Duodenal mucosa (tissue), 2 donors: ENCODE measurements around the gene CLEC4M.

Source experiments
- H3K27ac ChIP-seq: one replicate; pipeline ENCODE4 v1.7.0; 2013; ENCODE audit warnings: low read depth, low read length
- H3K27me3 ChIP-seq, 2 donors: one replicate each; pipeline ENCODE4 v1.7.0; 2013; ENCODE audit warnings: low read length in 2 of 2, control low read depth in 1 of 2; ENCODE audit not compliant: insufficient read depth in 2 of 2, control insufficient read depth in 1 of 2
- H3K36me3 ChIP-seq, 2 donors: one replicate each; pipeline ENCODE4 v1.7.0; 2013; ENCODE audit warnings: low read length in 2 of 2, control low read depth in 1 of 2; ENCODE audit not compliant: insufficient read depth in 2 of 2, control insufficient read depth in 1 of 2
- H3K4me1 ChIP-seq, 2 donors: one replicate each; pipeline ENCODE4 v1.7.0; 2013; ENCODE audit warnings: low read length in 2 of 2, control low read depth in 1 of 2; ENCODE audit not compliant: insufficient read depth in 2 of 2, control insufficient read depth in 1 of 2
- H3K4me3 ChIP-seq, 2 donors: one replicate each; pipeline ENCODE4 v1.7.0; 2013; ENCODE audit warnings: low read length in 2 of 2, low read depth in 1 of 2
- H3K9ac ChIP-seq, 2 donors: one replicate each; pipeline ENCODE4 v1.7.0; 2013; ENCODE audit warnings: low read length in 2 of 2, low read depth in 1 of 2
- H3K9me3 ChIP-seq, 2 donors: one replicate each; pipeline ENCODE4 v1.7.0; 2013; ENCODE audit warnings: low read length in 2 of 2, control low read depth in 1 of 2; ENCODE audit not compliant: control insufficient read depth in 1 of 2

The CLEC4M gene

DNA sequence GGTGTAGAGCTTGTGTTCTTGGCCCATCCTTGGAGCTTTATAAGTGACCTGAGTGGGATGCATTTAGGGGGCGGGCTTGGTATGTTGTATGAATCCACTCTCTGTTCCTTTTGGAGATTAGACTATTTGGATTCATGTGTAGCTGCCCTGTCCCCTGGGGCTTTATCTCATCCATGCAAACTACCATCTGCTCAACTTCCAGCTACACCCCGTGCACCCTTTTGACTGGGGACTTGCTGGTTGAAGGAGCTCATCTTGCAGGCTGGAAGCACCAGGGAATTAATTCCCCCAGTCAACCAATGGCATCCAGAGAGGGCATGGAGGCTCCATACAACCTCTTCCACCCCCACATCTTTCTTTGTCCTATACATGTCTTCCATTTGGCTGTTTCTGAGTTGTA is 6.1 kb downstream of the CLEC4M start:
- H3K27me3 ChIP-seq, result peaks cover 0 to 5% of the 10 kb centered on the region in 2 donors
- no peaks in the 10 kb centered on the region for H3K36me3 ChIP-seq
- H3K4me1 ChIP-seq, result no peaks in the 10 kb centered on the region
- H3K9me3 ChIP-seq, result no peaks in the 10 kb centered on the region
- H3K9ac ChIP-seq, result no peak overlapping the region
- H3K4me3 ChIP-seq, result no peak overlapping the region
- H3K27ac ChIP-seq, result no peak overlapping the region

DNA sequence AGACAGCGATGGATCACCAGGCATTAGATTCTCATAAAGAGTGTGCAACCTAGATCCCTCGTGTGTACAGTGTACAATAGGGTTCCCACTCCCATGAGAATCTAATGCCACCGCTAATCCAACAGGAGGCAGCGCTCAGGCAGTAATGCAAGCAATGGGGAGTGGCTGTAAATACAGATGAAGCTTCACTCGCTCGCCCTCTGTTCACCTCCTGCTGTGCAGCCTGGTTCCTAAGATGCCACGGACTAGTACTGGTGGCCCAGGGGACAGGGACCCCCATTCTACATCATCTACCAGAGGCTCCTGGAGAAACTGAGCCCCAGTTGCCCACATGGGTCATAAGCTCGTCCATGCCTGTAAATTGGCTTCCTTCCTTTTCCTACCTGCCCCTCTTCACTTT is 8.0 kb downstream of the CLEC4M start:
- no peaks in the 10 kb centered on the region for H3K4me1 ChIP-seq
- H3K27me3 ChIP-seq, result peaks cover 0 to 5% of the 10 kb centered on the region in 2 donors
- no peak overlapping the region for H3K27ac ChIP-seq
- no peak overlapping the region for H3K4me3 ChIP-seq
- H3K36me3 ChIP-seq, result no peaks in the 10 kb centered on the region
- H3K9ac ChIP-seq, result no peak overlapping the region
- no peaks in the 10 kb centered on the region for H3K9me3 ChIP-seq

- H3K27ac ChIP-seq, result no peak overlapping the region
- H3K9me3 ChIP-seq, result no peaks in the 10 kb centered on the region
- no peaks in the 10 kb centered on the region for H3K27me3 ChIP-seq
- H3K4me3 ChIP-seq, result no peak overlapping the region
- no peak overlapping the region for H3K9ac ChIP-seq
- H3K36me3 ChIP-seq, result no peaks in the 10 kb centered on the region
- H3K4me1 ChIP-seq, result no peaks in the 10 kb centered on the region
Measured at GRCh38 chr19:7772752-7773291, 9.8 kb downstream of the CLEC4M start.

- Histone ChIP-seq H3K27me3 (no peaks in the 10 kb centered on the region), H3K4me3 (no peak overlapping the region), H3K9me3 (no peaks in the 10 kb centered on the region), H3K27ac (no peak overlapping the region), H3K9ac (no peak overlapping the region), H3K4me1 (no peaks in the 10 kb centered on the region), H3K36me3 (no peaks in the 10 kb centered on the region)
Measured at GRCh38 chr19:7773841-7774240, 10.8 kb downstream of the CLEC4M start.

- Histone ChIP-seq H3K27ac (no peak overlapping the region), H3K9ac (no peak overlapping the region), H3K27me3 (no peaks in the 10 kb centered on the region), H3K36me3 (no peaks in the 10 kb centered on the region), H3K4me3 (no peak overlapping the region), H3K4me1 (no peaks in the 10 kb centered on the region), H3K9me3 (no peaks in the 10 kb centered on the region)
Measured at GRCh38 chr19:7775761-7776160, 12.7 kb downstream of the CLEC4M start.

DNA sequence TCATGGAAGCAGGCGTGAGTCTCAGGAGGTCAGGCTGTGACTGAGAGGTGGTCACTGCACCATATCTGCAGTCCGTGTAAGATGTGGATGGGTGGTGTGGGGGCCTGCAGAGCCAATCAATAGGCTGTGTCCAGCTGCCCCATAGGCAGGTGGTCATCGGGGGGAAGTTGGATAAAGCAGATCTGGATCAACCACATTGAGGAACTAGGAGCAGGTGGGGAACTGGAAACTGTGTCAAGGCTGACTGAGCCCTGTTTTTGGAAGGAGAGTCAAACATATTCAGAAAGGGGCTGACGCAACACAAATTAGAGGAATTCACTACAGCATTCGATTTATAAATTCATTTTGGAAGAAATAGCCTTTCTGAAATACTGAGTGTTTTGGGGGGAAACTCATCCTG is 15.0 kb downstream of the CLEC4M start:
- Histone ChIP-seq H3K4me3 (no peak overlapping the region), H3K9me3 (no peaks in the 10 kb centered on the region), H3K36me3 (no peaks in the 10 kb centered on the region), H3K4me1 (no peaks in the 10 kb centered on the region), H3K27ac (no peak overlapping the region), H3K27me3 (no peaks in the 10 kb centered on the region), H3K9ac (no peak overlapping the region)

DNA sequence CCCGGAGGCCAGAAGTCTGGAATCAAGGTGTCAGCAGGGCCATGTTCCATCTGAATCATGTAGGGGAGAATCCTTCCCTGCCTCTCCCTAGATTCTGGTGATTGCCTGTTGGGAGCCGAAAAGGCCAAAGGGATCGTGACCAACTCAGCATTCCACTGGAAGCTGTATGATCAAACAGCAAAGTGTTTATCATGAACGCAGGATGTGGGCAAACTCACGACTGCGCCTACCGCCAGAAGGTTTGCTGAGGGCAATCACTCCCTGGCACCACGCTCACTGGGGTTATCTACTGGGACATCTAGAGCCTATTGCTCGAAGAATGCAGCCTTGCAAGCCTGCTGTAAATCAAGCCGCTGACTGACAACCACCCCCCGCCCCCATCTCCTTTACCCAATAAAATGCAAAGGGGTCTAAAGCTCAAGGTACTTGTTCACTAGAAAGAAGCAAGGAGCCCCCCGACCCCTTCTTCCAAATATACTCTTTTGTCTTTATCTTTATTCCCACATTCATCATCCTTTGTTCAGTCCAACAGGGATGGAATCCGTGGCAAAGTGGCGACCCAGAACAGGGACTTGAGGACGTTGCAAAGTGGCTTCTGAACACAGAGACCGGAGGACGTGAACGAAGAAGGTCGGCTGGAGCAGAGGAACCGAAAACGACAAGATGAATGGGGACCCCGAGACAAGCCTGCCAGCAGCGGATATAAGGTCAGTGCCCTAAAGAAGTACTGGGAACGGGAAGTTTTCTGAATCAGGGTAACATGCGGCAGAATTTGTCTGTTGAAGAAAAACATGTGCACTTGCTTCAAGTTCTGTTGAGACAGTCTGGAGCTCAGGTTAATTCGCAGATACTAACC is 16.8 kb downstream of the CLEC4M start:
- no peaks in the 10 kb centered on the region for H3K4me1 ChIP-seq
- H3K36me3 ChIP-seq, result no peaks in the 10 kb centered on the region
- no peak overlapping the region for H3K4me3 ChIP-seq
- H3K27ac ChIP-seq, result no peak overlapping the region
- H3K9me3 ChIP-seq, result no peaks in the 10 kb centered on the region
- no peak overlapping the region for H3K9ac ChIP-seq
- peaks cover 0 to 8% of the 10 kb centered on the region in 2 donors for H3K27me3 ChIP-seq

DNA sequence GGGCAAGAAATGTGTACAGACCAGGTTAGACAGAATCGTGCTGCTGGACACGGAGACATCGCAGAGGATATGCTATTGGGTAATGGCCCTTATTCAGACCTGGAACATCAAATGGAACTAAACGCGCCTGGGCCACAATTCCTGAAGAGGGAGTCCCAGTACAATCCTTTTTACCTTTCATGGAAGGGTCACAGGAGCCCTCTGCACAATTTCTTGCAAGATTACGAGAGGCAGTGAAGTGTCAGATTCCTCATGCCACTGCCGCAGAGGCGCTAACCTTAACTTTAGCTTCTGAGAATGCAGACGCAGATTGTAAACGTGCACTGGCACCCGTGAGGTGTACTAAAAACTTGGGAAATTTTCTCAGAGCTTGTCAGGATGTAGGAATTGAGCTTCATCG is 18.1 kb downstream of the CLEC4M start:
- no peak overlapping the region for H3K4me3 ChIP-seq
- H3K4me1 ChIP-seq, result no peaks in the 10 kb centered on the region
- no peak overlapping the region for H3K27ac ChIP-seq
- H3K27me3 ChIP-seq, result peaks cover 0 to 10% of the 10 kb centered on the region in 2 donors
- no peak overlapping the region for H3K9ac ChIP-seq
- no peaks in the 10 kb centered on the region for H3K9me3 ChIP-seq
- no peaks in the 10 kb centered on the region for H3K36me3 ChIP-seq

DNA sequence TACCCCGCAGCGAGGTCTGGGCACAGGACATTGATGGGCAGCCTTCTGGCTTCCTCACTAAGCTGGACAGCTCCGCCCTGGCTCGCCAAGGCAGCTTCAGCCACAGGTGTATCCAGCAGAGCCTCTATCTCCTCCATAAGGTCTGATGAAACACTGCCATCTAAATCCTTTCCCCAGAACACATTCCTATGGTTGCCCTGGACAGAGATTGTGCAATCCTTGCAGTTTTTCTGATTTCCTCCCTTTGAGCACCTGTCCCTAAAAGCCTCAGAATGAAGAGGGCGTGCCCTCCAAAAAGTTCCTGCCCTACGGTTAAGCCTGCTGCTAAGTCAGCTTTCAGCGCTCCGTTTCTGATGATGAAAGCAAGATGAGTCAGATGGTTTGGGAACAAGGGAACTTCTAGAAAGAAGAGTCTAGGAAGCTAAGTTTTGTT is 21.0 kb downstream of the CLEC4M start:
- Histone ChIP-seq H3K4me1 (no peaks in the 10 kb centered on the region), H3K27me3 (peaks cover 20 to 22% of the 10 kb centered on the region in 2 donors), H3K9ac (no peak overlapping the region), H3K27ac (no peak overlapping the region), H3K9me3 (no peaks in the 10 kb centered on the region), H3K4me3 (no peak overlapping the region), H3K36me3 (no peaks in the 10 kb centered on the region)

- Histone ChIP-seq H3K4me1 (no peaks in the 10 kb centered on the region), H3K4me3 (no peak overlapping the region), H3K27me3 (peaks cover 29% of the 10 kb centered on the region in 2 donors), H3K36me3 (no peaks in the 10 kb centered on the region), H3K27ac (no peak overlapping the region), H3K9me3 (no peaks in the 10 kb centered on the region), H3K9ac (no peak overlapping the region)
Measured at GRCh38 chr19:7784856-7785255, 21.8 kb downstream of the CLEC4M start.
